HG02885 (cell line): ENCODE data around the gene STAC3.
"Not testable (repeated sequence)": the region's sequence is repeated elsewhere in the genome, so short reads cannot be mapped to it uniquely, and the experiment has no call there.

ENCODE experiments used
- ATAC-seq: cut with Tn5 transposase; IDR thresholded peaks from one replicate; pipeline ENCODE4 v1.9.1; 2021; ENCODE audit warnings: mild to moderate bottlenecking; ENCODE audit not compliant: unreplicated experiment, poor library complexity

The STAC3 gene

DNA sequence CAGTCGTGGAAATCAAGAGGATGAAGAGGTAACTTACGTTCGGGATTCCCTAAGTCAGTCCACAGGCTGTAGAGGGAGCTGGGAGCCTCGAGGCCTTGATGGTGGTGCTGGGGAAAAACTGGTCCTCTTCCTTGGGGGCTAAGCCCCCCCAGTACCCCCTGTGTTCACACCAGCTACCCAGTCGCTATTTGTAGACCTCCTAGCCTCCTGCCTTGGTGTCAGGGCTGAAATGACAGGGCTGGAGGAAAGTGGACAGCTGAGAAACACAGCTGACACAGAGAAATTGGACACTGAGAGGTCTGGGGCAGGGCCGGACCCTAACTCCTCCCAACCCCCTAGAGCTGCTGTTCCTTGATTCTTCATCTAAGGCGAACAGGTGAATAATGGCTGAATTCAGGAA, at the start of gene STAC3:
STAC3 (minus strand) TSS at position 232 of the 400 bp plus-strand sequence. CDS start 1,551 bp downstream, outside the sequence.
- ATAC-seq, result no peak

DNA sequence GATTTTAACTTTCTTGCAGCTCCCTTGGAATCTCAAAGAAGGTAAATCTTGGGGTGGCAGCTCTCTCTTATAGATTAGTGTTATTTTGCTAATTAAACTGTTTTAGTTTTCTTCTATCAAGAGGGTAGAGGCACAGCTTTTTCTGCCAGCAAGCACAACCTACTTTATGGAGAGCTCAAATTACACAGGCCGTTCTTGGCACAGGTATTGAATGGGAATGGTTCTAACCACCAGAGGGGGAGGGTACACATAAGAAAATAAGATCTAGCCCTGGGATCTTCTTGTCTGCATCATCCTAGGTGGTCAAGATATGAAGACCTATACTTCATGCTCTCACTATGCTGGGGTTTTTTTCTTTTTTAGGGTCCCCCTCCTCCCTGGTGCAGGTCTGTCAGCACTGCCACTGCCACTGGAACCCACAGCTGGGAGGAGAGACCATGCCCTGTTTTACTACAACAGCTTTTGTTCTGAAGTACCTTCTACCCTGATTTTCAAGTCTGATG, 48.6 kb upstream of the STAC3 start:
- no peak for ATAC-seq

DNA sequence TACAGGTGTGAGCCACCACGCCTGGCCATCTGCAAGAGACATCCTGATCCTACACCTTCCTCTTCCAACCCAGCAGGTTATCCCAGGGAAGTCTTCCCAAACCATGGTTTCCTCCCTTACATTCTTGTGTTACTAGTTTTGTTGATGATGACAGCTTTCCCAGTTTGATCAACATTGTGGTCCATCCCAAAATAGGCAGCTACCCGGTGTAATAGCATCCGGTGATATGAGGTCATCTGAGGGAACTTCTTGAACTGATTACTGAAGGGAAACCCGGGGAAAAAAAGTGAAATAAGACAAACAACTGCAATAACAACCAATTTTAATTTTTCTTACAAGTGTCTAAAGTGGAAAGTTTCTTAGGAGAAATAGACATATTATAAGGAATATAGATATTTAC, 45.3 kb upstream of the STAC3 start:
- ATAC-seq, result no peak

DNA sequence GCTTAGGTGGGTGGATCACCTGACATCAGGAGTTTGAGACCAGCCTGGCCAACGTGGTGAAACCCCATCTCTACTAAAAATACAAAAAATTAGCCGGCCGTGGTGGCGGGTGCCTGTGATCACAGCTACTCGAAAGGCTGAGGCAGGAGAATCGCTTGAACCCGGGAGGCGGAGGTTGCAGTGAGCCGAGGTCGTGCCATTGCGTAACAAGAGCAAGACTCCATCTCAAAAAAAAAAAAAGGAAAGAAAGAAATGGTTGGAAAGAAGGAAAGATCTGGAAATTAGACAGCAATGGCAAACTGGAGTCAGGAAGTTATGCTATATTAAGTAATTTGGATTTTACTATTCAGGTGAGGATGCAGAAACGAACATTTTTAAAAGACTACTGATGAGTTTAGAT, 31.1 kb upstream of the STAC3 start:
- ATAC-seq, result not testable (repeated sequence)

DNA sequence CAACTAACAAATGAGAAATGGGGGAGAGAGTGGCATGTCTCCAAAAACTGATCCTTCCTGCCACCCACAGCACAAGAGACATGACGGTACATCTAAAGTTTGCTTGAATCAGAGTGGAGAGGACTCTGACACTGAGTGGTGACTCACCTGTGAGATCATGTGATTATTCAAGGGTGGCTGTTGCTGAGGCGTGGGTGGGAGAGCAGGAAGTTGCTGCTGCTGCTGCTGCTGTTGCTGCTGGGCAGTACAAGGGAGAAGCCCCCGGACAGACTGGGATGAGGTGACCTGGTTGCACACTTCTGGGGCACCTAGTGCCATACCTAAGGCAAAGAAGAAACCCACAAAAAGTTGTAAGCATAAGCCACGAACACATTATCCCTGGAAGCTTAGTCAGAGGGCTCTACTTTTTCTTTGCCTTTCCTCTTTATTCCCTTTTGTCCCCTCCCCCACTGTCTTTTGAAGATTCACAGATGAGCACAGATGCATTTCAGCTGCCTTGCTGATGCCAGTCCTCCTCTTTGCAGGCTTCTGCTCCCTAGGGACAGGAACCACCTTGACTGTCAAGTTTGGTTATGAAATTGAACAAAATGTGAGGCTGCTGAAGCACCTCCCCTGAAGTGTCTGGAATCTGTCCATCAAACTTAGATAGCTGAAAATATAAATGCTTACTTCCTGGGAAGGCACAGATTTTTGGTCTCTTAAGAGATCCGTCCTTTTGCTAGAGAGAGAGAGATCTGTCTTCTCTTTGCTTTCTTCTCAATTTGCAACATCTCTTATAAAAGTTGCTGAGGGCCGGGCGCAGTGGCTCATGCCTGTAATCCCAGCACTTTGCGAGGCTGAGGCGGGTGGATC, 29.4 kb upstream of the STAC3 start:
- peak; percentile 97 for ATAC-seq

DNA sequence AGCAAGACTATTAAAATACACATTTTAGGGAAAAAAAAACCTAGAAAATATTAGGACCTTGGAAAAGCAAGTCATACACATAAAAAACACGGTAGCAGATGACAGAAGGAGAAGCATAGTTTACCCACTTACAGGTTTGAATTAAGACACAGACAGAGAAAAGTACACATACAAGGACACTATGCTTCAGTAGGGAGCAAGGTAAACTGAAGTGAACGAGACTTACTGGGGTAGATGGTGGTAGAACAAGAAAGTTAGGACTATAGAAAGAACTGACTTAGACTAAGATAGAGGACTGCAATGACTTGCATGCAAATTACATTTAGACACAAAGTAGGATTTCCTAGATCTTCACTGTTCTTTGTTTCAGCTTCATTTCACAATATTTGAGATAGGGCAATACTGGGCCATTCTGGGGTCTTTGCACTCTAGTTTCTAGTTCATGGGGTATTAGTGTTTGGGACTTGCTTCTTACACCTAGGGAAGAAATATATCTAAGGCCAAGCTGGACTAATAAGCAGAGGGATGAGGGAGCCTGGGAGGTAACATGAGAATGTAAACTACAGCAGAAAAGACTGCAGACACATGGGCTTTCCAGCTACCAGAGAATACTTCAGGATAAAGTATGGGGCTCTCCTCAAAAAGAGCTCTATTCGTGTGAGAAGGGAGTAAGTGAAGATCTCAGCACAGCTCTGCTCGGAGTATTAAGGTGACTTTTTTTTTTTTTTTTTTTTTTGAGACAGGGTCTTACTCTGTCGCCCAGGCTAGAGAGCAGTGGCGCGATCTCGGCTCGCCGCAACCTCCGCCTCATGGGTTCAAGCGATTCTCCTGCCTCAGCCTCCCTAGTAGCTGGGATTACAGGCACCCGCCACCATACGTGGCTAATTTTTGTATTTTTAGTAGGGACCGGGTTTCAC, 27.7 kb upstream of the STAC3 start:
- no peak for ATAC-seq

DNA sequence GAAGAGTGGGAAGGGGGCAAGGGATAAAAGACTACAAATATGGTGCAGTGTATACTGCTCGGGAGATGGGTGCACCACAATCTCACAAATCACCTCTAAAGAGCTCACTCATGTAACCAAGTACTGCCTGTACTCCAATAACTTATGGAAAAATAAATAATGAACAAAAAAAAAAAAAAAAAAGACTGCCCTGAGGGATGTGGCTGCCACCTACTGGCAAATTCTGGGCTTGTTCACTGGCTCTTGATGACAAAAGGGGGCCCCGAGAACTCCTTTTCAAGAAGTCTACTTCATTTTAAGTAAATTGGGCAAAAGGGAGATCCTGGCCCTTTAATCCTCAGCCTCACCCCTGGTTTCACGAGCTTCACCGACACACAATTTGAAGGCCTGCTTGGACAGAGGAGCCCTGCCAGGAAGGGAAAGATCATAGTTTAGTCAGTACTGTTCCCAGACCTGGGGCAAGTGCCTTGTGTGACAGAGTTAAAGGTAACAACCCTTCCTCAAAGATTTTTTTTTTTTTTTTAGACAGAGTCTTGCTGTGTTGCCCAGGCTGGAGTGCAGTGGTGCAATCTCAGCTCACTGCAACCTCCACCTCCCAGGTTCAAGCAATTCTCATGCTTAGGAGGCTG, 26.1 kb upstream of the STAC3 start:
- ATAC-seq, result no peak

DNA sequence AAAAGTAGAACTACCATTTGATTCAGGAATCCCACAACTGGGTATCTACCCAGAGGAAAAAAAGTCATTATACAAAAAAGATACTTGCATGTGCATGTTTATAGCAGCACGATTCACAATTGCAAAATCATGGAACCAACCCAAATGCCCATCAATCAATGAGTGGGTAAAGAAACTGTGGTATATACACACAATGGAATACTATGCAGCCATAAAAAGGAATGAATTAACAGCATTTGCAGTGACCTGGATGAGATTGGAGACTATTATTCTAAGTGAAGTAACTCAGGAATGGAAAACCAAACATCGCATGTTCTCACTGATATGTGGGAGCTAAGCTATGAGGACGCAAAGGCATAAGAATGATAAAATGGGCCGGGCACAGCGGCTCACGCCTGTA, 25.2 kb upstream of the STAC3 start:
- ATAC-seq, result not testable (repeated sequence)

DNA sequence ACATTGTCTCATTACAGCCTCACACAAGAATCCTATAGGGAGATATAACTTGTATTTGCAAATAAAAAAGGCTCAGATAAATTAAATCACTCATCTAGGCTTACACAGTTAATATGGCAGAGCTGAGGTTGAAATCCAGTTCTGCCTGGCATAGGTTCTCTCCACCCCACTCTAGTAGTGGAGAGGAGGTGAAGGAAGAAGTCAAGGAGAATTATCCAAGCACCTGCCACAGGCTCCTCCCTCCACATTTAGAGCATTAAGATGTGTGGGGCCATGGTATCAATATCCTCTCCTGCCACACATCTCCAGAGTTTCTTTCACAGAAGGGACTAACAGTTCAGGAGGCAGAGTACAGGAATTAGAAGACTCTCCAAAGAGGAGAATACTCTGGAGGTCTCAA, 22.5 kb upstream of the STAC3 start:
- ATAC-seq, result no peak

DNA sequence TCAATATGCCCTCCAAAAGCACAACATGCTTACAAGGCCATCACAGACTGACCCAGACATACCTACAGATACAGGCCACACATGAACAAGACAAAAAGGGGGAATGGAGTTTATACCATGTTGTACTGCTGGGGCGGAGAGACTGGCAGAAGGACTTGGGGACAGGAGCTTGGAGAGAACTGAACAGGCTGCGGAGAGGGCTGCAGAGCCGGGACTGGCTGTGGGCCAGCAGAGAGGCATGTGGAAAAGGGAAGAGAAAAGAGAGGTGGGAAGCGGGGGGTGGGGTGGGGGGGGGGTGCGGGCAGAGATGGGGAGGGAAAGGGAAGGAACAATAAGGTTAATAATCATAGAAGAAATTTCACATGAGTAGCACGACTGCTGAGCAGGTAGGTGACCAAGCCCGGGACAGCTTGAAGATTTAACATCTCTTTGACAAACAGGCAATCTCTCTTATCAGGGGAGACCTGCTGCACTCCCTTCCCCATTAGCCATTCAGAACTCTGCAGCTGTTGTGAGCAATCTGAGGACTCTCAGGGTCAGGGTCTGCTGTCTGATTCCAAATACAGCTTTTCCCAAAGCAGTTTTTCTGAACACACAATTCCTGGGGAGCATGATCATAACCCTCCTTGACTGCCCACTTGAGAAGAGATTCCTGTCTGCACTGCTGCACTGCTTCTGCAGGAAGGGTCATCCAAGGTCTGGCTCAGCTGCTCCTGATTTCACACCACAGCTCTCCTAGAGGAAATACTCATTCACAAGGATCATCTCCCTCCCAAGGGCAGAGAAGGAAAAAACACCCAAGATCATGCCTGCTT, 21.6 kb upstream of the STAC3 start:
- ATAC-seq, result no peak

DNA sequence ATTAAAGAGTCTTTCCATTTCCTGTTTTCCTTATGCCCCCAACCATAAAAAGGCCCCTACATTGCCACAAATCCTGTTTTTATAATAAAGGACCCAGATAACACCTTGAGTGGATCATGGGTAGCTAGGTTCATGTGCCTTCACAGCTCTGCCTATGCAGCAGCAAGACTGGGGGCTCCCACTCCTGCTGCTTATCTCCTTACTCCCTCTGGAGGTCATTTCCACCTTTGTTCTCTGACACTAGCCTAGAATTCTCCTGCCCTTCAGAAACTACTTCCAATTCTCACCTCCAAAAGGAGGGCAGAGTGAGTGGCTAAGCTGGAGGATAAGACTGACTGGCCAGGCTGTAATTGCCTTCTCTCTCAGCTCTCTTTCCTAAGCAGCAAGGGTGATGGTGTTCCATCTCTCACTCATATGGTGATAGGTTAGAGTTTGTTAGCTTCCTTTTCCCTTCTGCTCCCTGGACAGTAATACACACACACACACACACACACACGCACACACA, 20.0 kb upstream of the STAC3 start:
- ATAC-seq, result no peak

DNA sequence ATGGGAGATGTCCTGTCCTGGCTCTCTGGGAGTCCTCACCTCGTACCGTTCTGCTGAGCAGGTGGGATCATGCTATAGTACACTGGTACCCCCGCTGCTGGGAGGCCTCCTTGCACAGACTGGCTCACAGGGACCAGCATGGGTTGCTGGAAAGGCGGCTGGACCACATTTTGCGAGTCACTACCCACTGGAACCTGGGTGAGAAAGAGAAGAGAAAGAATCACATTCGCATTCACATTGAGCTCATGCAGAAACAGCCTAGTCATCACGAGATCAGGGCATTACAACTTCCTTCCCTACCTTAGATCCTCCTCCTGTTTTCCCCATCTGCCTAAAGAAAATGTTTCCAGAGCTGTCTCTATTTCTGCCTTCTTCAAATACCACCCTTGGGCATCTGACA, 17.3 kb upstream of the STAC3 start:
- ATAC-seq, result no peak

DNA sequence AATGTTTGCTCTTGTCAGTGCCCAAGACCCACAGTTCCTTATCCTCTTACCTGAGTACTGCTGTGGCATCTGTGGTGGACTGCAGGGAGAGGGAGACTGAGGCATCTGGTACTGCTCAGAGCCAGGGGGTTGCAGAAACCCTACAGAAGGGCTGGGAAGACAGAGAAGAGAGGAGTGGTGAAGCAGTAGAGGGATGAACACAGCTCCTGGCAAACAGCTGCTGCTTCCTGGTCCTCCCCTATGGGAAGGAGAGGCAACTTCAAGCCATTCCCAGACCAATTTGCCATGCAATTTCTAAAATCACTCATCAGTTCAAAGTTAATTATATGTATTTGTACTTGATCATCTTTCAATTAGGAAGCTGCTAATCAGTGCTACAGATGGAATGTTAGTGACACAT, 15.7 kb upstream of the STAC3 start:
- ATAC-seq, result no peak

DNA sequence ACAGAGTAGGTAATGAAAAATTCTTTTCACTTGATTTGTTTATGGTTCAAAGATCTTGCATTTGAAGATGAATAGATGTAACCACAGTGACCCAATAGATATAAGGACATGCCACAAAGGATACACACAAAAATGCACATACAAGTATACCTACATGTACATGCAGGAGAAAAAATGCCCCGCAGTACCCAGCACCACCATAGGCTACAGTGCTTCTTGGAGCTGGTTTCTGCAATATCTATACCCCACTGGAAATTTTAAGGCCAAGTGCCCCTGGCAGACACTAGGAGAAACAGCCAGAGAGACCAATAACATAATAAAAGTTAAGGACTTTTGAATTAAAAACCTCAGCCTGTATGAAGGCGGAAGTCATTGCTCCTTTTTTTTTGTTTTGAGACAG, 12.1 kb upstream of the STAC3 start:
- ATAC-seq, result no peak

DNA sequence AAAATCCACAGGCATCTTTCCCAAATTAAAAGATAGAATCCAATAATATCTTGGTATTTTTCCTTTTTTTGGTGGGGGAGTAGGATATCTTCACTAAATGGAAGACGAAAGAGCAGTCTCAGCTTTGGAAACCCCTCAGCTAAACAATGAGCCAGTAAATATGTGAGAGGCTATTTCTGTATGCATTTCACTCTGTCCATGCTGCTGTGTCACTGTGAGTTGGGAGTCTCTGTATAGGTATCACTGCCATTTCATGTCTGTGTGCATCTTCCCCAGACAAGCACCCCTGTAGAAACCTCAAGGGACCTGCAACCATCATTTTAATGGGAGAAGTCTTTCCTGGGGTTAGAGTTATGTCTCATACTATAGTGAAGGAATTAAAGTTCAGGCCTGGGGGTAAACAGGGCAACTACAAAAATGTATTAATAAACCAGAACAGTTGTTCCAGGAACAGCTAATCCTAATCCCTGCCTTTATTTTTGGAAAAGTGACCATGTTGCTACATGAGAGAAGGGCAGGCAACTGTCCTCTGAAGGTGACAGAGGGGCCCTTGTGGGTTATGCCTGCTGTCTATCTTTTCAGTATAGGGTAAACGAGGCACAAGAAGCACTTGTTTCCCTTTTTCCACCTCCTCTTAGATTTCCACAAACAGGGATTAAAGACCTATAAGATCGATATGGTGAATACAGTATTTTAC, 11.3 kb upstream of the STAC3 start:
- no peak for ATAC-seq

DNA sequence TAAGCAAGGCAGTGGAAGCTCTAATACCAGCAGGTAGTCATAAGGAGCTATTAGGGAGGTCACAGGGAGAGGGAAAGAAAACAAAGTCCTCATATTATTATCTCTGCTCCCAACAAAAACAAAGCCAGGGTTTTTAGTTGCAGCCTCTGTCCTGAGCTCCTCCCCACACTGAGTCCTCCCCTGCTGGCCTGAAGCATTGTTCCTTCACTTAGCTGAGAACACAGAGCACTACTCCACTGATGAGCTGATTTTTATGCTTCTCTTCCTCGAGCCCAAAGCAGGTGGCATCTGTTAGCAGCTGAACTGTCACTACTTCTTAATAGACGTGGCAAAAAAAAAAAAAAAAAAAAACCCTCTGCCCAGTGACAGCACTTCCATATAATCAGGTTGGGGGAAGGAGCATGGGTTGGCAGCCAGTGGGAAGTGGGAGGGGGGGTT, 10.5 kb upstream of the STAC3 start:
- no peak for ATAC-seq

DNA sequence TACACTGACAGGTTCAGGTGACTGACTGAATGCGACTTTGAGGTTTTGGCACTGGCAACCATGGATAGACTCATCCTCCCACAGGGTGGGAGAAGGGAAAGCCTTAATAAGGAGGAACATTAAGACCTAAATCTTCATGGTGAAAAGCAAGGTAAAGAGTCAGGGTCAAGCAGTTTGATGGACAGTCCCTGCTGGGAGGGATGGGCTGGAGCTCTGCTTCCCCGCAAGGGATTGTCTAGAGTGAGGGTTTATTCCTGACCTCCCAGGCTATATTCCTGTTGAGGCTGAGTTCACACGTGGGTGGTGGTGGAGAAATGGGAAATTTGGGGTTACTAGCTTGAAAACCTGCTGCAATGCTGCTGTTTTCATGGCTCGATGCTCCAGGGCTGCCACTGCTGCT, 9.4 kb upstream of the STAC3 start:
- no peak for ATAC-seq

DNA sequence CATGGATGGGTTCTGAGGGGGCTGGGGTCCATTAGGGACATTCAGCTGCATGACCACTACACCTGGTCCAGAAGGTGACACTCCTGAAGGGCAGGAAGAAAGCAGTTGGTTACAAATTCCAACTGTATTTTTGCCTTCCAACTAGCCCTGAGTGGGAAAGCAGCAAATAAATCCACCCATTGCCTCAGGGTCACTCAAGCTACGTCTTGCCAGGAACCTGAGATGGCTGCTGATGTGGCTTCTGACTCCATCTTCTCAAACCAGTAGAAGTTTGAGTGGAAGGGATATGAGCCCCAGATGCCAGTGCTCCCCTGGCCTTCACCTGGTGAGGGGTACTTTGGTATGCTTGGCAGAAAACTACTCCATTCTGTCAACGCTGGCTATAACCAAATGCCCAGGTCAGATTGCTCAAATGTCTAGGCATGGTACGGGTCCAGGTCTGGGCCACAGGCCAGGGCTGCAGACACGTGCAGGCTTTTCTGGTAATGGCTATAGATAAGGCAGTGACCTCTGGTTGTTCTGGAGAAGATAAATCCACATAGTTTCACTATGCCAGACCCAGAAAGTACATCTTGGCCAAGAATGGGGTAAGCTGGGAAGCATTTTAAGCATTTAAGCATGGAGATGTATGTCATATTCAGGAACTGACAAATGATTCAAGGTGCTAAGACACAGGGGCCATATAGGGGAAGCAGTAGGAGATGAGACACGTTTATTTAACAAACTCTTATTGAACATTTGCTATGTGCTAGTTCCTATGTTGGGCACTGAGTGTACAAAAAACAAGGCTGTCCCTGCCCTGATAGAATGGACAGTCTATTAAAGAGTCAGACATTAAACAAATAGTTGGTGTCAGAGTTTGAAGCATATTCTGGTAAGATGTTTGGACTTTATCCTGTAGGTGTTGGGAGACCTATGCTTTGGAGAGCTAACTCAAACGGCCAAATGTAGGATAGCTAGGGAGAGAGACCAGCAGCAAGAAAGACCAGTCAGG, 8.3 kb upstream of the STAC3 start:
- ATAC-seq, result no peak
